Body of pancreas (tissue), 4 donors: Measurements from ENCODE around the gene KRT36. TPM values are rescaled to one million over a fixed set of nuclear protein-coding genes. Genes with fewer than 3 reads are reported as not detected.

Source experiments
- ATAC-seq: fragments of 150-250 bp; one replicate; pipeline ENCODE4 v1.9.1; 2016
- DNase-seq, 4 donors: peaks; one replicate each; pipeline ENCODE4 v3.0.0-alpha.2; 2019
- H3K27ac ChIP-seq, 4 donors: fragments of 200-600 bp; sonication (generic); 1 replicate in 3 of 4; 2 replicates in 1 of 4; pipeline versions ENCODE4 v1.5.1 to v1.6.1; 2016 to 2019; ENCODE audit warnings: mild to moderate bottlenecking in 1 of 4, mixed read lengths in 1 of 4, moderate library complexity in 1 of 4
- H3K27me3 ChIP-seq, 2 donors: fragments of 200-600 bp; sonication (generic); one replicate each; pipeline ENCODE4 v1.6.0; 2016; ENCODE audit warnings: mild to moderate bottlenecking in 1 of 2
- H3K36me3 ChIP-seq, 2 donors: fragments of 200-600 bp; sonication (generic); replicated peaks in 1 of 2; 2 replicates each; pipeline ENCODE4 v1.5.1; 2016; ENCODE audit warnings: low read depth in 2 of 2; ENCODE audit not compliant: insufficient read depth in 1 of 2
- H3K4me1 ChIP-seq: fragments of 200-600 bp; sonication (generic); one replicate; pipeline ENCODE4 v1.6.0; 2016
- H3K4me3 ChIP-seq, 2 donors: fragments of 200-600 bp; sonication (generic); 1 replicate in 1 of 2; 2 replicates in 1 of 2; pipeline ENCODE4 v1.5.1; 2016 to 2019
- H3K9me3 ChIP-seq, 3 donors: fragments of 200-600 bp; sonication (generic); 1 replicate in 2 of 3; 2 replicates in 1 of 3; pipeline ENCODE4 v1.5.1; 2016
- POLR2A ChIP-seq, 3 donors: fragments of 450-650 bp; IDR thresholded peaks; one replicate each; pipeline ENCODE4 v1.6.1; 2016; ENCODE audit warnings: antibody characterized with exemption in 3 of 3, mild to moderate bottlenecking in 2 of 3
- WGBS, 2 donors: methylation state at CpG; one replicate each; pipeline ENCODE4 v1.1.5; 2017; 5-methylcytosine and 5-hydroxymethylcytosine counted together
- intact Hi-C: fragments of 100-400 bp; cut with DNase I; formaldehyde crosslinking; loops from one replicate; pipeline ENCODE4 v1.15.1; 2023
- total RNA-seq, 2 donors: library from RNA; depleted of rRNA; stranded (reverse); fragments of >200 nt; gene quantifications; one replicate each; pipeline ENCODE4 v1.1.0, GENCODE V29; 2016
- TF ChIP-seq, protein P1 (sequence below), 7 experiments: fragments of 450-650 bp in 4 of 7; fragments of 200-600 bp in 3 of 7; sonication (generic) in 3 of 7; IDR thresholded peaks; one replicate each; pipeline ENCODE4 v1.5.1; 2016 to 2019; ENCODE audit warnings: antibody characterized with exemption in 7 of 7

The KRT36 gene
- total RNA-seq, 2 donors from 2014 or later = not detected

DNA sequence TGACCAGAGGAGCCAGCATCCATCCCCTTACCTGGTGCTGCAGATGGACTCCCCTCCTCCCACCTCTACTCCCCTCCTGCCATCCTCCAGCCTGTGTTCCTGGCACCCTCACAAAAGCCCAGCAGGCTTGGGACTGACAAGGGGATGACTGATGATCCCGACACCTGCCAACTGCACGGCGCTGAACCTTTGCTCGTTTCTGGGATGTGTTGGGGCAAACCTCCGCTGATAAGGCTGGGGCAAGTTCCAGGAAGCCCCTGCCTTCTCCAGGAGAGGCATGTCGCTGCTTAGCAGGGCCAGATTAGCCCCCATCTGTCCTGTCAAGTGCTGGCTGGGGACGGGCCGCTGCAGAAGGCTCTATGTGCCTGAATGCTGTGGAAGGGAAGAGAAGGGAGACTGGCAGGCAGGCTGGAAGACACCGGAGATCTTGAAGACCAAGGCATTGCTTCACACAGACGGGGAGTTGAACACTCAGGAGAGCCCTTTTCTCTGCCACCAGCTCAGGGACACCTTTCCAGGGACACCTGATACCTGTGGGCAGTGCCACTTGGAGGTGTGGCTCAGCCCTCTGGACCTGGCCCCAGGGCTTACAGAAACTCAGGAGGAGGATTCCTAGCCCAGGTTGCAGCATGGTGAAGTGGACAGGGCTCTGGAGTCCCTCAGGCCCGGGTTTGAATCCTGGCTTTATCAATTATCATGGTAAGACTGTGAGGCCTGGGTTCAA, 30.0 kb upstream of the KRT36 start:
- Histone ChIP-seq H3K27ac (peak overlapping the region in 3 of 4 donors; percentile 52 to 73 (median 63)), H3K27me3 (no peaks in the 10 kb centered on the region), H3K9me3 (no peaks in the 10 kb centered on the region), H3K4me3 (no peak overlapping the region), H3K4me1 (peaks cover 37% of the 10 kb centered on the region), H3K36me3 (no peaks in the 10 kb centered on the region)
- WGBS, 2 donors = 18 to 29% methylated on average over 4 to 11 of the region's 11 CpGs
- DNase-seq (peak; percentile 33 to 57 (median 53)), ATAC-seq (peak; percentile 61)
- TF ChIP-seq, protein P1, sequence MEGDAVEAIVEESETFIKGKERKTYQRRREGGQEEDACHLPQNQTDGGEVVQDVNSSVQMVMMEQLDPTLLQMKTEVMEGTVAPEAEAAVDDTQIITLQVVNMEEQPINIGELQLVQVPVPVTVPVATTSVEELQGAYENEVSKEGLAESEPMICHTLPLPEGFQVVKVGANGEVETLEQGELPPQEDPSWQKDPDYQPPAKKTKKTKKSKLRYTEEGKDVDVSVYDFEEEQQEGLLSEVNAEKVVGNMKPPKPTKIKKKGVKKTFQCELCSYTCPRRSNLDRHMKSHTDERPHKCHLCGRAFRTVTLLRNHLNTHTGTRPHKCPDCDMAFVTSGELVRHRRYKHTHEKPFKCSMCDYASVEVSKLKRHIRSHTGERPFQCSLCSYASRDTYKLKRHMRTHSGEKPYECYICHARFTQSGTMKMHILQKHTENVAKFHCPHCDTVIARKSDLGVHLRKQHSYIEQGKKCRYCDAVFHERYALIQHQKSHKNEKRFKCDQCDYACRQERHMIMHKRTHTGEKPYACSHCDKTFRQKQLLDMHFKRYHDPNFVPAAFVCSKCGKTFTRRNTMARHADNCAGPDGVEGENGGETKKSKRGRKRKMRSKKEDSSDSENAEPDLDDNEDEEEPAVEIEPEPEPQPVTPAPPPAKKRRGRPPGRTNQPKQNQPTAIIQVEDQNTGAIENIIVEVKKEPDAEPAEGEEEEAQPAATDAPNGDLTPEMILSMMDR (IDR thresholded peaks at IDR 0.05) = no peak
- peak in 1 of 3 donors; percentile 8 for TF ChIP-seq POLR2A (IDR thresholded peaks at IDR 0.05)
- intact Hi-C loops = no loop called here

DNA sequence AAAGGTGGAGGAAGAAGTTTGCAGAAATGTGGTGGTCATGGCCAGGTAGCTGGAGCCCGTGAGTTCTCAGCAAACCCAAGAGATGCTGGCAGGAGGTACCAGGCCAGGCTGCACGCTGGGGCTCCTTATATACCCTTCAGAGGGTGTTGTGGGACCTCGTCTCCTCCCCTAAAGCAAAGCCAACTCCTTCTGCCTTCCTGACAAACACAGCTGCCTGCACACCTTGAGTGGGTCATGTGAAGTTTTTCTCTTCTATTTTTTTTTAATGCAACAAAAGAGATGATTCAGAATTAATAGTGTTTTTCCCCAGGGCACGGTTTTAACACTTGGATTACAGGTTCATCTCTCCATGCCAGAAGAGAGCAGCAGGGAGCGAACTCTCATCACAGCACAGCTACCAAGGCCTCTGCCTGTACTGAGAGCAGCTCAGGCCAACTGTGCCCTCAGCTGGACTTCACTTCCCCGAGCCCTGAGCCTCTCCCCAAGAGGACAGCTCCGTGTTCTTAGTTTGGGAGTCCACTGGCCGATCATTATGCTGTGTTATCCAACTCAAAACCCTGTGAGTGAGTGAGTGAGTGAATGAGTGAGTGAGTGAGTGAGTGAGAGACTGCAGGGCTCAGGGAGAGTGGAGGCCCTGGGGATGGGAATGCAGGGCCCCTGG, 29.2 kb upstream of the KRT36 start, which contains the start of gene KRT15:
TSS of gene KRT15 (minus strand) at position 102 of the 661 bp plus-strand sequence. CDS start at position 39, 63 bp downstream.
- intact Hi-C loops = no loop called here
- DNase-seq = no peak
- H3K36me3 ChIP-seq = no peaks in the 10 kb centered on the region
- no peak within 1 kb of the TSS for H3K4me3 ChIP-seq
- H3K27ac ChIP-seq = peak within 1 kb of the TSS in 3 of 4 donors; percentile 52 to 73 (median 63)
- no peaks in the 10 kb centered on the region for H3K9me3 ChIP-seq
- 51 to 63% methylated on average over 8 of the region's 8 CpGs for WGBS, 2 donors
- no peak for ATAC-seq
- TF ChIP-seq, protein P1 (IDR thresholded peaks at IDR 0.05) = no peak
- TF ChIP-seq POLR2A (IDR thresholded peaks at IDR 0.05) = no peak
- H3K4me1 ChIP-seq = peaks cover 37% of the 10 kb centered on the region
- no peaks in the 10 kb centered on the region for H3K27me3 ChIP-seq

DNA sequence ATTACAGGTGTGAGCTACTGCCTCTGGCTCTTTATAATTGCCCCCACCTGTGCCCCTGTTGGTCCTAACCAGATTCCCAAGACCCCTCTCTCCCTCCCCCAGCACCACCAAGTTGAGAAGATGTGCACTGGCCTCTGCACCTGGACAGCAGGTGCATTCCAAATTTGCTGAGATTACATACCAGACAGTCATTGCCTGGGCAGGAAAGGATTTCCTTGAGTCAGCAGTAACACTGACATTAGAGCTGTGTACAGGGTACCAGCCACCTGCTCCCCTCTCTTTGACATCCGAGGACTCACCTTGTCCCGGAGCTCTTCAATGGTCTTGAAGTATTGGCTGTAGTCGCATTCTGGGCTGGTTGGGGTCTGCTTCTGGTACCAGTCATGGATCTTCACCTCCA, 28.3 kb upstream of the KRT36 start:
- ATAC-seq (no peak), DNase-seq (no peak)
- WGBS, 2 donors = 66 to 72% methylated on average over 3 of the region's 3 CpGs
- no peaks in the 10 kb centered on the region for H3K27me3 ChIP-seq
- no peaks in the 10 kb centered on the region for H3K36me3 ChIP-seq
- intact Hi-C loops = no loop called here
- no peak overlapping the region for H3K27ac ChIP-seq
- H3K9me3 ChIP-seq = no peaks in the 10 kb centered on the region
- no peak overlapping the region for H3K4me3 ChIP-seq
- TF ChIP-seq, protein P1 (IDR thresholded peaks at IDR 0.05) = no peak
- TF ChIP-seq POLR2A (IDR thresholded peaks at IDR 0.05) = no peak
- peaks cover 37% of the 10 kb centered on the region for H3K4me1 ChIP-seq

DNA sequence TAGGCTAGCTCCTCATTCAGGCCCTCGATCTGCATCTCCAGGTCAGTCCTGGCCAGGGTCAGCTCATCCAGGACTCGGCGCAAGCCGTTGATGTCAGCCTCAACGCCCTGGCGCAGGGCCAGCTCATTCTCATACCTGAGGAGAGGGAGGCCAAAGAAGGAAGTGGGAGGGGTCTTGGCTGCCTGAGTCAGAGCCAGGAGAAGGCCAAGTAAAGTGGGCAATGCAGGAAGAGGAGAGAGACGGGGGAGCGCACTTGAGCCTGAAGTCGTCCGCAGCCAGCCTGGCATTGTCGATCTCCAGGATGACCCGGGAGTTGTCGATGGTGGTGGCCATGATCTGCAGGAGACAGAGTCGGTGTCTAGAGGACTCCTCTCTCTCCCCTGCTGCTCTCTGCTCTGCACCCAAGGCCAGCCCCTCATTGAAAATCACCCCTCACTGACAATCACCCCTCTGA, 27.1 kb upstream of the KRT36 start:
- no peak for DNase-seq
- no peak overlapping the region for H3K4me3 ChIP-seq
- intact Hi-C loops = no loop called here

More for the DNA sequence above, 27.1 kb upstream of the KRT36 start:
- no peak for TF ChIP-seq POLR2A (IDR thresholded peaks at IDR 0.05)
- TF ChIP-seq, protein P1 (IDR thresholded peaks at IDR 0.05) = no peak
- H3K9me3 ChIP-seq = no peaks in the 10 kb centered on the region
- WGBS, 2 donors = 75 to 82% methylated on average over 14 of the region's 14 CpGs
- no peaks in the 10 kb centered on the region for H3K27me3 ChIP-seq
- H3K36me3 ChIP-seq = no peaks in the 10 kb centered on the region
- no peak overlapping the region for H3K27ac ChIP-seq
- H3K4me1 ChIP-seq = peaks cover 29% of the 10 kb centered on the region
- no peak for ATAC-seq
